Nephron progenitor cell (in vitro differentiated cells): ENCODE measurements around the gene PNKD.
A peak's percentile ranks its signal among the peaks of the same experiment; 100 is the strongest.

Experiments
- DNase-seq: peaks from one replicate; pipeline ENCODE4 v3.0.0; 2021
- H3K27ac Mint-ChIP-seq: 2 replicates; pipeline ENCODE4 v1.8.0; 2021; ENCODE audit warnings: mild to moderate bottlenecking, moderate library complexity, mixed read lengths
- H3K27me3 Mint-ChIP-seq: 2 replicates; pipeline ENCODE4 v1.8.0; 2021; ENCODE audit warnings: mild to moderate bottlenecking, low read depth, mixed read lengths; ENCODE audit not compliant: poor library complexity
- H3K36me3 Mint-ChIP-seq: 2 replicates; pipeline ENCODE4 v1.8.0; 2021; ENCODE audit warnings: low read depth, mixed read lengths
- H3K4me1 Mint-ChIP-seq: 2 replicates; pipeline ENCODE4 v1.8.0; 2021; ENCODE audit warnings: mixed read lengths
- H3K4me3 Mint-ChIP-seq: 2 replicates; pipeline ENCODE4 v1.8.0; 2021; ENCODE audit warnings: mild to moderate bottlenecking, moderate library complexity, mixed read lengths
- H3K9me3 Mint-ChIP-seq: 2 replicates; pipeline ENCODE4 v1.8.0; 2021; ENCODE audit warnings: mild to moderate bottlenecking, moderate library complexity, mixed read lengths
- CTCF ChIP-seq: fragments of 200-600 bp; sonication (generic); IDR thresholded peaks from 2 replicates; pipeline ENCODE4 v1.5.0; 2021; ENCODE audit warnings: antibody characterized with exemption

The PNKD gene

GRCh38 chr2:218277921-218278320 is 7.6 kb downstream of the PNKD start:
- no peak for DNase-seq
- no peak overlapping the region for H3K27ac Mint-ChIP-seq
- no peak overlapping the region for H3K4me3 Mint-ChIP-seq
- TF ChIP-seq CTCF: no peak
- H3K27me3 Mint-ChIP-seq: no peaks in the 10 kb centered on the region
- peaks cover 12% of the 10 kb centered on the region for H3K36me3 Mint-ChIP-seq
- H3K4me1 Mint-ChIP-seq: peaks cover 12% of the 10 kb centered on the region
- no peaks in the 10 kb centered on the region for H3K9me3 Mint-ChIP-seq

GRCh38 chr2:218278531-218279360 is 8.4 kb downstream of the PNKD start:
- H3K27me3 Mint-ChIP-seq: no peaks in the 10 kb centered on the region
- H3K4me3 Mint-ChIP-seq: no peak overlapping the region
- H3K27ac Mint-ChIP-seq: no peak overlapping the region
- peaks cover 18% of the 10 kb centered on the region for H3K4me1 Mint-ChIP-seq
- peaks cover 10% of the 10 kb centered on the region for H3K36me3 Mint-ChIP-seq
- no peak for TF ChIP-seq CTCF
- DNase-seq: no peak
- H3K9me3 Mint-ChIP-seq: no peaks in the 10 kb centered on the region

GRCh38 chr2:218280260-218280870 is 10.0 kb downstream of the PNKD start:
- Mint-ChIP-seq H3K27ac (no peak overlapping the region), H3K36me3 (no peaks in the 10 kb centered on the region), H3K27me3 (no peaks in the 10 kb centered on the region), H3K4me3 (no peak overlapping the region), H3K9me3 (no peaks in the 10 kb centered on the region), H3K4me1 (peaks cover 22% of the 10 kb centered on the region)
- no peak for TF ChIP-seq CTCF
- no peak for DNase-seq

- H3K36me3 Mint-ChIP-seq: no peaks in the 10 kb centered on the region
- peak overlapping the region; percentile 76 for H3K27ac Mint-ChIP-seq
- no peak for TF ChIP-seq CTCF
- DNase-seq: no peak
- H3K4me3 Mint-ChIP-seq: no peak overlapping the region
- no peaks in the 10 kb centered on the region for H3K9me3 Mint-ChIP-seq
- peaks cover 33% of the 10 kb centered on the region for H3K4me1 Mint-ChIP-seq
- no peaks in the 10 kb centered on the region for H3K27me3 Mint-ChIP-seq
Observed at GRCh38 chr2:218281449-218281848, 11.1 kb downstream of the PNKD start.

- H3K9me3 Mint-ChIP-seq: no peaks in the 10 kb centered on the region
- peaks cover 43% of the 10 kb centered on the region for H3K4me1 Mint-ChIP-seq
- no peak for DNase-seq
- H3K27me3 Mint-ChIP-seq: no peaks in the 10 kb centered on the region
- peak overlapping the region; percentile 89 for H3K27ac Mint-ChIP-seq
- no peak for TF ChIP-seq CTCF
- no peaks in the 10 kb centered on the region for H3K36me3 Mint-ChIP-seq
- H3K4me3 Mint-ChIP-seq: no peak overlapping the region
Observed at GRCh38 chr2:218282173-218282991, 12.1 kb downstream of the PNKD start.
